Stimulated activated CD8-positive, alpha-beta memory T cell treated with anti-CD3 and anti-CD28 coated beads, Interleukin-7, amount 100 ng/mL, for 24 hours (primary cell): ENCODE results near the gene TMEM154.
"Not testable (repeated sequence)": the region's sequence is repeated elsewhere in the genome, so short reads cannot be mapped to it uniquely, and the experiment has no call there.

Experiments used
- DNase-seq: peaks from one replicate; pipeline ENCODE4 v3.0.0-alpha.2; 2020; ENCODE audit warnings: low read depth

The TMEM154 gene

DNA sequence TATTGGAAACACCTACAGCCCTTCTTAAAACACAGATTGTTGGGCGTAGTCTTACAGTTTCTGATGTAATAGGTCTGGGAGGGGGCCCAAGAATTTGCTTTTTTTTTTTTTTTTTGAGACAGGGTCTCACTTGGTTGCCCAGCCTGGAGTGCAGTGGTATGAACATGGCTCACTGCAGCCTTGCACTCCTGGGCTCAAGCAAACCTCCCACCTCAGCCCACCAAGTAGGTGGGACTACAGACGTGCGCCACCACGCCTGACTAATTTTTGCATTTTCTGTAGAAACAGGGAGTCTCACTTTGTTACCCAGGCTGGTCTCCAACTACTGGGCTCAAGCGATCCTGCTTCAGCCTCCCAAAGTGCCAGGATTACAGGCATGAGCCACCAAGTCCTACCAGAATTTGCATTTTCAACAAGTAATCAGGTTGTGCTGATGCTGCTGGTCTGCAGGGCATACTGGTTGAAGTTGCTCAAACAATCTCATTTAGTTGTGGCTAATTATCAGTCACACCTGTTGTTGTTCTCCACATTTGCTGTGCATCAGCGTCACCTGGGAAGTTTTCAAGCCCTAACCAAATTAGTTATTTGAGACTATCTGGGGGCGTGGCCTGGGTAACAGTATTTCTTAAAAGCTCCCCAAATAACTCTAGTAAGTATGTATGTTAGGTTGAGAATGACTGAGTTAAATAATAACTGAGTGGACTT is 14.0 kb downstream of the TMEM154 start:
- no peak for DNase-seq

GRCh38 chr4:152664067-152664378 is 15.8 kb downstream of the TMEM154 start:
- not testable (repeated sequence) for DNase-seq

DNA sequence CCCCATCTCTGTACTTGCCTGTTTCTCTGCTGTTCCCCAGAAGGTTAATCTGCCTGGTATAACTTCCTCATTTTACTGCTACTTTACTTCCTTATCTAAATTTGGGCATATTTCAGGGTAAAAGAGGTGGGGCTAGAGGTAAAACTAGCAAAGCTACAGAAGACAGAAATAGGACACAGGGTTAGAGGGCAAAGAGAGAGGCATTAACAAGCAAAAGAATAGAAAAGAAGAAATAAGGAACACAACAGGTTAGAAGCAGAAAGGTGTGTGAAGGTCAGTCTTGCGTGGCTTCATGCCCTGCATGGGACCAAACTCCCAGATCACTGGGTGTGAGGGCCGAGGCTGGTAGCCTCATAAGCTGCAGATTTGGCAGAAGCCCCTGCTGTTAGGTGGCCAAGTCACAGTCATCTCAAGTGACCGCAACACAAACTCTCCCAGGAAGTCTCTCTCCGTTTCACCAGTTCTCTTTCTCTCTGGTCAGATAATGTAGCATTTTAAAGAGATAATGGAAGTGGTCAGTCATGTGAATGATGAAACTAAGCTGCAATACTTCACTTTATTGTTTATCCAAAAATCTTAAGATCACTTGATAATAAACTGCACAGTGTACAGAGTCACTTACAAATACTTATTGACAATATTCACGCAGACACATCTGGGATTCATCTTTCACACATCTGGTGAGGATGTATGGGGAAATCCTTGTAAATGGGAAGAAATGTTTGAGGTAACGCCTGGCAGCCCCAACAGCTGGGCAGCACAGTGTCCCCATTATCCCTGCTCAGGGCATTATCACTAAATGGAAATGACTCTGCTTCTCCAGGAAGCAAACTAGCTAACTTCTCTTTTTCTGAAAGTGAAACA is 16.4 kb downstream of the TMEM154 start:
- DNase-seq: no peak

DNA sequence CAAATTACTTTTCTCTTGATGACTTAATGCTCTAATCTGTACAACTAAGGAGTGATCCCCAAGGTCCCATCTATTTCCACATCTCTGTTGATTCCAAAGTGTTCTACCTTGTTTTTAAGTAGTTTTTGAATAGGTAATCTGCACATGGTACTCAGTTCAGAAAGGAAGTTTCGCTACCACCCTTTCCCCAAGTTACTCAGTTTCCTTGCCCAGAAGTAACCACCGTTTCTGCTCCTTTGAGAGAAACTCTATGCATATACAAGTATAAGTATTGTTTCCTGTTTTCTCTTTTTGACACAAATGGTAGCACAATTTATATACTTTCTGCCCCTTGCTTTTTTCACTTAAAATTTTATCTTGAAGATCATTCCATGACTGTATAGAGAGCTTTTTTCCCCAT is 18.1 kb downstream of the TMEM154 start:
- no peak for DNase-seq

DNA sequence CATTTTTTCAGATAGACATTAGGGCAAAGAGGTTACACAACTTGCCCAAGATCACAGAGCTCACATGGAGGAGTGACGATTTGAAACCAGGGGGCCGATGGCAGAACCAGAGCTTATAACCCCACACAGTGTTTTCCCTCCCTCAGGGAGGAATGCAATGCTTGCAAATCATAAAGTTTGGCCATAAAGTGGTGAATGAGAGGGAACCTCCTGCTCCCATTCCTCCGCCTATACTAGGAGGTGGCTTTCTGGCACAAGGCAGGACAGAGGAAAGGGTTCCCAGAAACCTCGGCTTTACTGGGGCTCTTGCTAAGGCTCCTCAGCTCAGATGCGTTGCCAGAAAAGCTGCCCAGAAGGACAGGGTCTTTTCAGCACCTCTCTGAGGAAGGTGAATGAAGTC is 19.3 kb downstream of the TMEM154 start:
- no peak for DNase-seq

GRCh38 chr4:152659806-152660205 is 20.0 kb downstream of the TMEM154 start:
- no peak for DNase-seq

- DNase-seq: no peak
These were observed 22.1 kb downstream of the TMEM154 start for GRCh38 chr4:152657657-152658056.

- no peak for DNase-seq
These were observed 24.3 kb downstream of the TMEM154 start for GRCh38 chr4:152655272-152656129.

DNA sequence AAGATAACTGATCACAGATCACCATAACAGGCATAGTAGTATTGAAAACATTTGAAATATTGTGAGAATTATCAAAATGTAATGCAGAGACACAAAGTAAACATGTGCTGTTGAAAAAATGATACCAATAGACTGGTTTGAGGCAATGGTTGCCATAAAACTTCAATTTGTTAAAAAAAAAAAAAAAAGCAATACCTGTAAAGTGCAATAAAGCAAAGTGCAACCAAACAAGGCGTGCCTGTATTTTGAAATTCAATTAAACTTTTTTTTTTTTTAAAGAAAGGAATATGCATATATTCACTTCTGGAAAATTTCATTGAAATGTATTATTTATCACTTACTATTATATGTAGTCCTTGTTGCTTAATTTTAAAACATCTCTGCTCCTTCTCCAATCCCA is 27.7 kb downstream of the TMEM154 start:
- no peak for DNase-seq

DNA sequence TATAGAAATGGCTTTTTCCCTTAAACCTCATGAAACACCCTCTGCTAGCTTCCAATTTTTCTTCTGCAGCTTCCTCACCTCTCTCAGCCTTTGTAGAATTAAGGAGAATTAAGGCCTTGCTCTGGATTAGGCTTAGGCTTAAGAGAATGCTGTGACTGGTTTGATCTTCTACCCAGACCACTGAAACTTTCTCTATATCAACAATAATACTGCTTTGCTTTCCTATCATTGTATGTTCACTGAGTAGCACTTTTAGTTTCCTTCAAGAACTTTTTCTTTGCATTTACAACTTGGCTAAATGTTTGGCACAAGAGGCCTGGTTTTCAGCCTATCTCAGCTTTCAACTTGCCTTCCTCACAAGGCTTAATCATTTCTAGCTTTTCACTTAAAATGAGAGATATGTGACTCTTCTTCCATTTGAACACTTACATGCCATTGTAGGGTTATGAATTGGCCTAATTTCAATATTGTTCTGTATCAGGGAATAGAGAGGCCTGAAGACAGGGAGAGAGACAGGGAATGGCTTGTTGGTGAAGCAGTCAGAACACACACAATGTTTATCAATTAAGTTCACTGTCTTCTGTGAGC is 28.2 kb downstream of the TMEM154 start:
- no peak for DNase-seq

GRCh38 chr4:152646221-152646620 is 33.6 kb downstream of the TMEM154 start:
- no peak for DNase-seq

DNA sequence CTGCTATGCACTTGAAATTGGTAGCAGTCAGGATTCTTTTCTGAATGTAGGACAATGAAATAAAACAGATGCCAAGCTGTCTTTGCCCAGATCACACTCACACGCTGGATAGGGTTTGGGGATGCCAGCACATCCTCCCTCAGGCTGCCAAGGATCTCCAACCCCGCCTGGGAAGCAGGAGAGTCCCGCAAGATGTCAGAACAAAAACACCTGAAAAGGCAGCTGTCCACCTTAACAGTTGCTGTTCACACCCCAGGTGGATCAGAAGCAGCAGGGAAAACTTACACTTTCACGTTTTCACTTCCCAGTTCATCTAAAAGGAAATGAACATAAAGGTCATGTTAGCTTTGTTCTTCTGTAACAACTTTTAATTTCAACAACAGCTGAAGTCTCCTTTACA is 35.7 kb downstream of the TMEM154 start:
- no peak for DNase-seq

DNA sequence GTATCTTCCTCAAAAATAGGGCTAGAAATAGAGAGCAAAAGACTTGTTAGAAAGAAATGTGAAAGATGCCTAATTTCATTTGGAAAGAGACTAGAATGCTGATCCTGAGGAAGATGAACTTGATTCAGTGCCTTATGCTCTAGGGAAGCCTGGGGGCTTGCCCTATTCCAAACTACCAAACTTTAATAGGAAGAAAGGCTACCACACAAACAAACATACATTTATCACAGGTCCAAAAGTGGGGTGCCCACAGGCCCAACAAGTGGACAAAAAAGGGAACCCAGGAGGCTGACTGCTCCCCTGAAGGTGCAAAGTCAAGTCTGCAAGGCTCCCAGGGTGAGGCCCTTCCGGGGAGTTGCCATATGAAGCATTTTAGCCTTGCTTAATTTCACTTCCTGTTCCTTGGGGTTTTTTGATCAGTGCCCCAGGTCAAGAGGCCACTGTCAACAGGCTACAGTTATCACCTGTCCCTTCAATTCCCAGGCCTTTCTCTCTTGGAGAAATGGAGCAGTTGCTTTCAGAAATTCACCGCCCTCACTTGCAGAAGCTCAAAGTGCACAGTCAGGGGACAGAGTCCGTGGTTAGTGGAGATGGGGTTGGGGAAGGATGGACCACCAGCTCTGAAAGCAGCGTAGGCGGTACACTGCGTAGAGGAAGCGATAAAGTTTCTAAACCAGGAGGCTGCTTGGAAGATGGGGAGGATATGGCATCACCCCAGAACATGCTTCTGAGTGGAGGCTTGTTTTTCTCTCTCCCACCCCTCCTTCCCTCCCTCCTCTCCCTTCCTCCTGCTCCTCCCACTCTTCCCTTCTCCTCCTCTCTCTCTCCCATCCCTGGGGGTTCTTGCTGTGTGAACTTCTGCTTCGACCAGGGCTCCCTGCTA is 36.4 kb downstream of the TMEM154 start:
- no peak for DNase-seq

DNA sequence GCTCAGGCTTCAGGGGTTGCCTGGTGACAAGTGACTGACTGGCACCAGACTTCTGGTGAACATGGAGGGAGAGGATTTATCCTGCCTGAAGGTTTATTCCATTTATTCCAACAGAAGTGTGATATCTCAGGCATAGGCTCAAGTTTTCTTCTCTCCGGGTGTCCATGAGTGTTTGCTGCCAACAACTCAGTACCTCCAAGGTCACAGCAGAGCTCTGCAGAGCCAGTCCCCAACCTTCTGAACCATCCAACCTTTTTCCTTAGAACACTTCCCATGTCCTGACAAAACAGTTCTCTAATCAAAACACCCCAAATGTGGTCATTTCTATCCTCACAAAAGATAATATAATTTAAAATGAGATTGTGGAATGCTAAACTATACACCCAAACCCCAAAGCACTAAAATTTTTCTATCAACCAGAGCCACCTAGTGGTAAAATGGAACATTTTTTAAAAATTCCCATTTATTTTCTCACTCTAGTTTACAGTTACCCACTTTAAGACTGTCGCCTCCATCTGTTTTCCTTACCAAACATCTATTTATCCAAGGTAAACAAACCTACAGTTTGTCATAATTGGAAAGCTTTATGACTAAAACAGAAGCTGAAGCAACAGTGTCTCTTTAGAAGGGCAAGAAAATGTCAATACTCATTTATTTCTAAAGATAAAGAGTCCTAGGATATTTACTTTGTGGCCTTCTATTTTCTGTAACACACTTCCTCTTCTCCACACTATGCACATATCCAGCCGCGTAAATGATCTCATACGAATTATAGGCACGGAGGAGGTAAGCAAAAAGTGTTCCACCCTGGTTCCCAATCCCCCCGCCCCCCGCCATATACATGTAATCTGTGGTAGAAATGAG is 39.5 kb downstream of the TMEM154 start:
- DNase-seq: no peak

- DNase-seq: no peak
These were observed 43.9 kb downstream of the TMEM154 start for GRCh38 chr4:152635851-152636250.

DNA sequence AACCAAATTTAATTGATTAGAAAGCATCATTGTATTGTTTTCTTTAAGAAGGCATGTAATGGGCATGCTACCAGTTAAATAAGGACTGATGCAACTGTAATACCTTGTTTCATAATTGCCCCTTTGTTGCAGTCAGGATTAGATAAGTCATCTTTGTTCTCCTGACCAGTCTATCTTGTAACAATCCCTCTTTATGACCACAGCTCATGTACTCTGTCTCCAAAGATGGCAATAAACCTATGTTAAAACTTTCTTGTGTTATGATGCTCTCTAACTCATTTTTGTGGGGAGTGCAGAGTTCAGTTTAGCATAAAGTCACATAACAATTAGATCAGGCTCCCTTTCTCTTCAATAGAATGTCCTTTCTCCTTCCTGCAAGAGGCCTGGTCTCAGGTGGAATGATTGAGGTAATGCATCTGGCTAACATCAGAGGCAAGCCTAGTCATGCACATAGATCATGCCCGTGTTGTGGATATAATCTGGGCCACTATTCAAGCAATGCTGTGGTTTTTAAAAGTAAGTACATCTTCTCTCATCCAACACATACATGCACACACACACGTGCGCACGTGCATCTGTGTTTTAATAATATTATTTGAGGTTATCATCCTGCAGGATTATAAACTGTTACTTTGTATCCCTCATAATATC is 45.6 kb downstream of the TMEM154 start:
- DNase-seq: no peak

- no peak for DNase-seq
These were observed 46.7 kb downstream of the TMEM154 start for GRCh38 chr4:152633118-152633517.

GRCh38 chr4:152630324-152630723 is 49.5 kb downstream of the TMEM154 start:
- DNase-seq: no peak

- DNase-seq: no peak
These were observed 49.9 kb downstream of the TMEM154 start for GRCh38 chr4:152629908-152630307.

- DNase-seq: no peak
These were observed 51.7 kb downstream of the TMEM154 start for GRCh38 chr4:152628128-152628527.
